Measurements from ENCODE around the gene ZNF619. TPM values are rescaled to one million over a fixed set of nuclear protein-coding genes. Genes with fewer than 3 reads are reported as not detected.

Gene ZNF619
- total RNA-seq, 1 donor from 2014 or later, result 5.6 TPM

- DNase-seq, result no peak
Observed at GRCh38 chr3:40465456-40465855, 11.5 kb upstream of the ZNF619 start.

- DNase-seq, result no peak
Observed at GRCh38 chr3:40468018-40468417, 8.9 kb upstream of the ZNF619 start.

- DNase-seq, result no peak
Observed at GRCh38 chr3:40470701-40471100, 6.2 kb upstream of the ZNF619 start.

GRCh38 chr3:40477666-40478065 is 744 bp downstream of the ZNF619 start:
- DNase-seq, result no peak

GRCh38 chr3:40487172-40487571 is 10.2 kb downstream of the ZNF619 start:
- DNase-seq, result no peak

- no peak for DNase-seq
Observed at GRCh38 chr3:40490916-40491315, 14.0 kb downstream of the ZNF619 start.

GRCh38 chr3:40494698-40495097 is 17.8 kb downstream of the ZNF619 start:
- DNase-seq, result no peak

- no peak for DNase-seq
Observed at GRCh38 chr3:40497288-40497687, 20.4 kb downstream of the ZNF619 start.

GRCh38 chr3:40499952-40500351 is 23.0 kb downstream of the ZNF619 start:
- DNase-seq, result no peak

GRCh38 chr3:40502034-40502433 is 25.1 kb downstream of the ZNF619 start:
- no peak for DNase-seq

GRCh38 chr3:40504636-40505430 is 27.9 kb downstream of the ZNF619 start:
- no peak for DNase-seq

- DNase-seq, result peak; percentile 14
Observed at GRCh38 chr3:40505599-40506462, 28.9 kb downstream of the ZNF619 start, which contains the start of gene ZNF620. Gene ZNF620, plus strand, starts transcription at chr3:40506039. Its CDS starts 314 bp downstream, at chr3:40506353.

- no peak for DNase-seq
Observed at GRCh38 chr3:40511031-40511718, 34.3 kb downstream of the ZNF619 start.

- DNase-seq, result no peak
Observed at GRCh38 chr3:40516201-40516600, 39.3 kb downstream of the ZNF619 start.

- no peak for DNase-seq
Observed at GRCh38 chr3:40518067-40518466, 41.1 kb downstream of the ZNF619 start.

- no peak for DNase-seq
Observed at GRCh38 chr3:40518848-40519247, 41.9 kb downstream of the ZNF619 start.

- DNase-seq, result no peak
Observed at GRCh38 chr3:40521254-40521653, 44.3 kb downstream of the ZNF619 start.

GRCh38 chr3:40523781-40524180 is 46.9 kb downstream of the ZNF619 start:
- no peak for DNase-seq

GRCh38 chr3:40524222-40524567 is 47.3 kb downstream of the ZNF619 start:
- DNase-seq, result no peak

- peak; percentile 19 for DNase-seq
Observed at GRCh38 chr3:40524568-40525285, 47.8 kb downstream of the ZNF619 start, which contains the start of gene ZNF621. Gene ZNF621, plus strand, starts transcription at chr3:40524960. Its CDS starts 881 bp downstream, at chr3:40525841.

- no peak for DNase-seq
Observed at GRCh38 chr3:40528426-40528825, 51.5 kb downstream of the ZNF619 start.

- DNase-seq, result no peak
Observed at GRCh38 chr3:40532252-40532651, 55.3 kb downstream of the ZNF619 start.
